HG03159 (cell line): ENCODE data around the gene NYAP2.
A peak's percentile ranks its signal among the peaks of the same experiment; 100 is the strongest.

ENCODE experiments used
- ATAC-seq: cut with Tn5 transposase; IDR thresholded peaks from one replicate; pipeline ENCODE4 v1.9.1; 2021; ENCODE audit warnings: mild to moderate bottlenecking, moderate library complexity; ENCODE audit not compliant: unreplicated experiment

The NYAP2 gene

DNA sequence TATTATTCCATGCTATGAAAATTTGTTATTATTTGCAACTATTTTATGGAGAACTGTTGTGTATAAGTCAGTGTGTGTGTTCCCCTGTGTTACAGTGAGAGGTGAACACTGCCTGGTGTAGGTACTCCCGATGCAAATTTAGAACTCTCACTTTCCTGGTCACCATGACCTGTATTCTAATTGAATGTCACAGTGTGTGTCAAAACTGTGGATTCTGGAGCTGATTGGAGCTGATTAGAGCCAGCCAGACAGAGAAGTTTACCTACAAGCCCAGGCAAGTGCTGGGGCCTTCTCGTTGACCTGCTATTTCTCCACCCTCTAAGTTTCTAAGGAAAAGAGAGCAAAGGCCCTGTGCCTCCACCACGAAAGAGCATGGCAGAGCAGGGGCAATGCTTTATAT is 216.0 kb downstream of the NYAP2 start:
- no peak for ATAC-seq

DNA sequence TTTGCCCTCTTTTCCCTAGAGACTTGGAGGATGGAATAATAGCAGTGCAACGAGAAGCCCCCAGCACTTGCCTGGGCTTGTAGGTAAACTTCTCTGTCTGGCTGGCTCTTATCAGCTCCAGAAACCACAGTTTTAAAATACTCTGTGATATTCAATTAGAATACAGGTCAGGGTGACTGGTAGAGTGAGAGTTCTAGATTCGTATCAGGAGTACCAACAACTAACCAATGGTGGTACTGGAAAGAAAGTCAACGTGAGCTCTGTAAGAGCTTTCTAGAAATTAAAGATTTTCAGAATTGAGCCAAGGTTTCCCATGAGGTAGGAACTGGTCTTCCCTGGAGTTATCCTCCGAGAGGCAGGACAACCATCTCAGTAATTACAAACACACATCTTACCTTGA is 216.9 kb downstream of the NYAP2 start:
- ATAC-seq = no peak

GRCh38 chr2:225616848-225617247 is 217.3 kb downstream of the NYAP2 start:
- no peak for ATAC-seq

GRCh38 chr2:225620227-225620626 is 220.7 kb downstream of the NYAP2 start:
- ATAC-seq = no peak

GRCh38 chr2:225630824-225631533 is 231.5 kb downstream of the NYAP2 start:
- no peak for ATAC-seq

DNA sequence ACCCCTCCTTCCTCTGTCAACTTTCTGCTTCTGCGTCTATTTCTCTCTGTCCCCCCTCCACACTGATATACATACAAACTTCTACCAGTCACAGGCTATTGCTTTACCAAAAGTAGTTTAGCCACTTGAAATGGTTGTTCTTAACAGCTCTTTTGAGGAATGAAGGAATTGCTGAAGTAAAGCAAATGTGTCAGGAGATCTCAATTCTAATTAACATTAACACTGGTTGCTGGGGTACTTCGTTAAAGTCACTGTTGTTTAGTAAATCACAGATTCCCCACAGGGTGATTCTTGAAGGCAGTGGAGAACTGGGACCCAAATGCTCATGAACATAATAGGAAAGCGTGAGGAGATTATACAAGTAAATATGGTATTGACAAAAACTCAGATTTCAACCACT is 232.8 kb downstream of the NYAP2 start:
- ATAC-seq = no peak

GRCh38 chr2:225636558-225636957 is 237.0 kb downstream of the NYAP2 start:
- ATAC-seq = no peak

- ATAC-seq = no peak
These were observed 237.7 kb downstream of the NYAP2 start for GRCh38 chr2:225637259-225637658.

GRCh38 chr2:225640550-225640949 is 241.0 kb downstream of the NYAP2 start:
- ATAC-seq = no peak

DNA sequence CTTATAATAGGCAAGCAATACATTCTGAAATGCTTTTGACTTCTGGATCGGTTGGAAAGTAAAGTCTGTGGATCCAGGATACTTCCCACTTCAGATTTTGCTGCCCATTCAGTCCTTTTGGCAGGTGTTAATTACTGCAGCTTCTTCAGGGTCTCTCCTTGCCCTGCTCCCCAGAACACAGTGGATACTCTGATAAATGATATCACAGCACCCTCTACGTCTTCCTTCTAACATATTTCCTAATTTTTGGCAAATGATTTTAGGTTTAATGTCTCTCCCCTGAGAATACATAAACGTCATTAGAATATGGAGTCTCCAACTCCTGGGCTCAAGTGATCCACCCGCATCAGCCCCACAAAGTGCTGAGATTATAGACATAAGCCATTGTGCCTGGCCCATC is 249.8 kb downstream of the NYAP2 start:
- ATAC-seq = no peak

DNA sequence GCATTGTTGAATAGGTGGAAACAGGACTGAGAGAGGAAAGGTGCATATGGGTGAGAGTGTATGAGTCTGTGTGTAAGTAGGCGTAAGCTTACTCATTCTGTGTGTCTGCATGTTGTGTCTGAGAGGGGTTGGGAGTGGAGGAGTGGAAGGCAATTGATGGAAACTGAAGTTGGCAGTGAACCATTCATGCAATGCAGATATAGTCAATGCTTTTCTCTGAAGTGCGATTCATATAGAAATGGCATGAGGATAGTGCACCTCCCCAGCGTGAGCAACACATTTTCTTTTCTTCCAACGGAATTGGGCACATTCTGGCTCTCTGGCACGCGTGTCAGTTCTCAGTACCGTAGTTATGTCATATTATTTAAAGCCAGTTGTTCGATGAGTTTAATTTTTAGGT is 250.5 kb downstream of the NYAP2 start:
- no peak for ATAC-seq

DNA sequence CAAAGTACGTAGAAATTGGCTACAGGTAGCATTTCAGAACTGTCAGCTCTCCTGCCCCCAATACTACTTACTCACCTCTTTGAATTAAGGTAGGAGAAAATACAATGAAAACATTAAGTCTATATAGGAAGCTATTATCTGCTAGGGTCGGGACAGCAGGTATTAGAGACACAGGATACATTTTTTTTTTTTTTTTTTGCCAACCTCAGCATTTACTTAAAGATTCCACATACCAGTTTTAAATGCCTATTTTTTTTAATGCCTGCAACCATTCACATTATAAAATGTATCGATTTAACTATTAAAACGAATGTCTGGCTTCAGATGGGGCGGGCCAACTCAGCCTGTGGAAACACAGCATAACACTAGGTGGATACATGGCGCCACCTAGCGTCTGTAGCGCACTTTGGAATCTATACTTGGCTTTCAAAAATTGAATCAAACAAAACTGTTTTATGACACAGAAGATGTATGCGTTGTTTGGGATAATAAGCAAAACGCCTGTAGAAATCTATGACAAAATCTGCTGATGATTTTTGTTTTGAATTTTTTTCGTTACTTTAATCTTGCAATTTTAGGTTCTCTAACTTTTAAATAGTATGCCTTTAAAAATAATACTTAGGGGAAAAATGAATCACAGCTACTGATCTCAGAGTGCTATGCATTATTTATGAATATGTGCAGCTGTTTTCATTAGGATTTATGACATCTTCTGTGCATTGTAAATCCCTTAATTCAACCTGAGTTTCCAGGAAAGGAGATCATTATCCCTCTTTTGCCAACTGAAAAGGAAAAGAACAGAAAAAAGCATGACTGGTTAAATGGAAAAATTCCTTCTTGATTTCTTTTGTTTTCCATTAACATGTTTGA is 261.0 kb downstream of the NYAP2 start:
- peak; percentile 86 for ATAC-seq

DNA sequence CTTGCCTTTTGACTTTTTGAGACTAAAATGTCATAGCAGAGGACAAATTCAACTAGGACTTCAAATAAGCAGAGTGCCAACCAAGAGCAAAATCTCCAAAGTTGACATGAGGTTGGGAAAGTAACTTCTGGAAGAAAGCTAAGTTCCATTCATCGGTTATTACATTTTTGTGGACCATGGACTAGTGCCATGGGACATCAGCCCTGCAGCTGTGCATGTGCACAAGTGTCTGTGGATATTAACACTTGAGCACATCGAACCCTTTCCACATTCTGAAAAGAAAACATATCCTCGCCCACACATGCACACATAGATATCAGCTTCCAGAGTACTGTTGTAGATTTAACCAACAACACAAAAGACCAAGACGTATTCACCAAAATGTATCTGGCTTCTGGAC is 262.6 kb downstream of the NYAP2 start:
- no peak for ATAC-seq

DNA sequence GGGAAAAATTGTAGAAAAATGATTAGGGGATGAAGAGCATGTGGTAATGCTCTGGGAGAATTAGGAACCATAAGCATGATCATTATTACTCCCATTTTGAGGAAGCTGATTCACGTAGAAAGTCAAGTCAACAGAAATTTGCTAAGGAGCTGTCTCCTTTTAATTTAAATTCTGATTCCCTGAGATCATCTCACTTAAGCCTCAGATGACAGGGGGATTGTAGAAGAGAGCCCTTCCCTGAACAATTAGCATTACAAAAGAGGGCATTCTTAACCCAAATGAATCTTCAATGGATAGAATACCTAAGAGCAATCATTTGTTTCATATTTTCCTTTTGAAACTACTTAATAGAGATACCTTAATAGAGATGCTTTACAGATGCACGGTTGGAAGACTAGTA is 267.9 kb downstream of the NYAP2 start:
- no peak for ATAC-seq

DNA sequence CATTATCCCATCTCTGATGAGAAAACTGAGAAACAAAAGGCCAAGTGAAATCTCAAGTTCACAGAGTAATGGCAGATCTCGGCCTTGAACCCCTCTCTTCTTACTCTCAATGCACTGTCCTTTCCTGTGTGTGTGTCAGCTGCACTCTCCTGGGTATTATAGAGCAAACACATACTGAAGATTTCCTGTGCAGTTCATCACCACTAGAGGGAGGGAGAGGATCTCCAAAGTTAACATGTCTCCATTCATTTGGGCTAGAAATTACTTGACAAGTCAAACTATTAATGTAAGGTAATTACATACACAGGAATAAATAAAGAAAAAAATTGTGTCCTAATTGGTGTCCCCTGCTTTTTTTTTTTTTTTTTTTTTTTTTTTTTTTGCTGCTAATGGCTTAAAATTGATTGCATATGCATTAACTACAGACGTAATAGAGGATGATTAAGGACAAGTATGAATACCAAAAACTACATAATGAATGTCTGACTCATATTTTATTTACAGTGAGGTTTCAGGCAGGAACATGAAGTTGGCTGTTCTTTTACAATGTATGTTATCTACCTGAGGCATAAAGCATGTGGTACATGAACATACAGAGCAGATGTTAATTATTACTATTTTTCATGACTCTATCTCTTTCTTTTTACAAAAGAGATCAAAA is 269.2 kb downstream of the NYAP2 start:
- peak; percentile 87 for ATAC-seq

GRCh38 chr2:225670111-225670974 is 270.8 kb downstream of the NYAP2 start:
- ATAC-seq = no peak

DNA sequence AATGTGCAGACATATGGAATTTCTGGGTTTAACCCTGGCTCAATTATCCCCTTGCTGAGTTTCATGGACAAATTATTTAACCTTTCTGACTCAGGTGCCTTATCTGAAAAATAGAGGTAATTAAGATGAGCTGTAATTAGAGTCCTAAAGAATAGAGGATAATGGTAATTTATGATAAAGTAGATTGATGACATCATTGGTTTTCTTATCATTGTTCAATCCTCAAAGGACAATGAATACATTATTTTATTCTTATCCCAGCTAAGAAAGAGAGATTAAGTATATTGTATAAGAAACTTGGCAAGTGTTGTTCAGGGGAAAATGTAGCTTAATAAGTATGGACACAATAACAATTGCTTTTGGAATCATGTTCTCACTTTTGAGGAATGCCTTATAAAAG is 279.3 kb downstream of the NYAP2 start:
- ATAC-seq = no peak

DNA sequence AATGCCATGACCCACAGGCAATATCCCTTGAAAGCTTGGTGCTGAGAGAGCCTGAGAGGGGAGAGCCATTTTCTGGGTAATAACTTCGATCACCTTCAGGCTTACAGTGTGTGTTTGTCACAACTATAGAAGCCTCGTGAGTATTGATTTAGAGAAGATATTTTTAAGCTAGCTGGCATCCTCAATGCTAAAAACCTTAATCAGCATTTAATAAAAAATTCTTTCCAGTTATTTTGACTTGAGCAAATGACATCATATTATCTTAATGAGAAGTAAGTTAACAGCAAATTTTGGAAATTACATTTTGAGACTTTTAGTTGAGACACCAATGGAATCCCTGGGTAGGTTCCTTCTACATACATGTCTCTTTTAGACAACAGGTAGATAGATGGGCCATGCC is 283.7 kb downstream of the NYAP2 start:
- ATAC-seq = no peak

GRCh38 chr2:225690153-225690552 is 290.6 kb downstream of the NYAP2 start:
- ATAC-seq = no peak

GRCh38 chr2:225691711-225692110 is 292.2 kb downstream of the NYAP2 start:
- ATAC-seq = no peak

- no peak for ATAC-seq
These were observed 293.7 kb downstream of the NYAP2 start for GRCh38 chr2:225693259-225693658.
